ENCODE data around the gene B3GALT2. TPM values are rescaled to one million over a fixed set of nuclear protein-coding genes. Genes with fewer than 3 reads are reported as not detected.

The B3GALT2 gene
- total and polyA plus RNA-seq, 9 of the 15 experiments (the other 6 are each of a cell fraction or from before 2014, with no cell fraction given), result 0.03 TPM; not detected in 8

DNA sequence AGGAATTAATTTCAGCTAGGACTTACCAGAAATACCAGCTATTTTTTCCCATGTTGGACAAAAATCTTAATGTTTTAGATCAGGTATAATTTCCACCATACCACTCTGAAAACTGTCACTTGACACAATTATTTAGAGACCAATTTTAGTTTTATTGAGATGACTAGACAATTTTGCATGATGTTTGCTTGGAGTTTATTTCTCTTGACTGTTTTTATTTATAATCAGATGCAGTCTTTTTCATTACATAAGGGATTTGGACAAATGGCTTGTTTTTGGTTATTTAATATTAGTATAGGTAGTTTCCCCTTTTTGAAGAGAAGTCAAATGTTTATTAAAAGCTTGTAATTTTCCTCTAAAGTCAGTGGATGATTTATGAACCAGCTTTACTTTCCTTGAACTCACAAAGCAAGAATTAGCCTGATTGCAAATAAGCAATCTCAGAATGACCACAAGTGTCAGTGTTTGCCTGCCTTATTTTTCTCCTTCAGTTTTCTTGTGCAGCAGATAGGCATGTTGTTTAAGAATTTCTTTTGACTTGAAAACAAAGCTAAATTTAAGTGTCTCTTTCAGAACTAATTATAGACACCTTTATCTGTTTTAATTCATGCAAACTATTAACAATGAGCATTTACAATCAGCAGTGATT, 3.8 kb upstream of the B3GALT2 start (continued):
- TF ChIP-seq ZNF764 (CRISPR knock-in tag; IDR thresholded peaks at IDR 0.05; ENCODE audit: low read depth), result no peak
- TF ChIP-seq ETS2 (tag; IDR thresholded peaks at IDR 0.05; ENCODE audit: borderline replicate concordance, poor library complexity, severe bottlenecking), result no peak
- peak; percentile 55 for TF ChIP-seq MAFG (tag; conservative IDR thresholded peaks at IDR 0.05)
- no peak for TF ChIP-seq ZNF444 (CRISPR knock-in tag; IDR thresholded peaks at IDR 0.05)
- no peak for TF ChIP-seq BRD4 (IDR thresholded peaks at IDR 0.05)
- TF ChIP-seq ZKSCAN3 (CRISPR knock-in tag; IDR thresholded peaks at IDR 0.05), result no peak
- no peak for TF ChIP-seq STAT6 (CRISPR knock-in tag; IDR thresholded peaks at IDR 0.05)
- TF ChIP-seq, protein P1, sequence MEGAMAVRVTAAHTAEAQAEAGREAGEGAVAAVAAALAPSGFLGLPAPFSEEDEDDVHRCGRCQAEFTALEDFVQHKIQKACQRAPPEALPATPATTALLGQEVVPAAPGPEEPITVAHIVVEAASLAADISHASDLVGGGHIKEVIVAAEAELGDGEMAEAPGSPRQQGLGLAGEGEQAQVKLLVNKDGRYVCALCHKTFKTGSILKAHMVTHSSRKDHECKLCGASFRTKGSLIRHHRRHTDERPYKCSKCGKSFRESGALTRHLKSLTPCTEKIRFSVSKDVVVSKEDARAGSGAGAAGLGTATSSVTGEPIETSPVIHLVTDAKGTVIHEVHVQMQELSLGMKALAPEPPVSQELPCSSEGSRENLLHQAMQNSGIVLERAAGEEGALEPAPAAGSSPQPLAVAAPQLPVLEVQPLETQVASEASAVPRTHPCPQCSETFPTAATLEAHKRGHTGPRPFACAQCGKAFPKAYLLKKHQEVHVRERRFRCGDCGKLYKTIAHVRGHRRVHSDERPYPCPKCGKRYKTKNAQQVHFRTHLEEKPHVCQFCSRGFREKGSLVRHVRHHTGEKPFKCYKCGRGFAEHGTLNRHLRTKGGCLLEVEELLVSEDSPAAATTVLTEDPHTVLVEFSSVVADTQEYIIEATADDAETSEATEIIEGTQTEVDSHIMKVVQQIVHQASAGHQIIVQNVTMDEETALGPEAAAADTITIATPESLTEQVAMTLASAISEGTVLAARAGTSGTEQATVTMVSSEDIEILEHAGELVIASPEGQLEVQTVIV (CRISPR knock-in tag; IDR thresholded peaks at IDR 0.05; ENCODE audit: borderline replicate concordance), result no peak
- no peak for TF ChIP-seq RBM14 (IDR thresholded peaks at IDR 0.05; ENCODE audit: borderline replicate concordance, insufficient read depth, low read depth, low read length)
- no peak for TF ChIP-seq HMG20A (CRISPR knock-in tag; conservative IDR thresholded peaks at IDR 0.05)
- no peak for TF ChIP-seq SETDB1 (IDR thresholded peaks at IDR 0.05; ENCODE audit: low read length)
- no peak for TF ChIP-seq RFX7 (CRISPR knock-in tag; IDR thresholded peaks at IDR 0.05)
- no peak for TF ChIP-seq ZFX (CRISPR knock-in tag; IDR thresholded peaks at IDR 0.05)
- TF ChIP-seq ZNF280B (CRISPR knock-in tag; IDR thresholded peaks at IDR 0.05), result no peak
- TF ChIP-seq ZNF316 (IDR thresholded peaks at IDR 0.05), result peak; percentile 89
- TF ChIP-seq NFE2 (IDR thresholded peaks at IDR 0.05; ENCODE audit: low read depth), result 0 out of 2 replicates have a peak, but pooled peaks have one; percentile 25
- no peak for TF ChIP-seq ZNF79 (CRISPR knock-in tag; IDR thresholded peaks at IDR 0.05; ENCODE audit: low read depth)
- TF ChIP-seq SREBF1 (IDR thresholded peaks at IDR 0.05; ENCODE audit: borderline replicate concordance, low read depth, low read length), result no peak
- no peak for TF ChIP-seq CHCHD3 (CRISPR knock-in tag; IDR thresholded peaks at IDR 0.05)
